MCF 10A (cell line): ENCODE data around the gene RSAD2. TPM values are rescaled to one million over a fixed set of nuclear protein-coding genes. Genes with fewer than 3 reads are reported as not detected.

Experiments
- BruUV-seq: library from RNA; stranded (reverse); fragments of 400-500 nt; replicated peaks from 2 replicates; lab custom pipeline; 2021; lab: Mats Ljungman, UMichigan
- CTCF ChIA-PET: fragments of 300-600 bp; sonication (Branson Sonifier 250); formaldehyde crosslinking; extraction: SDS; loops from one replicate; lab custom pipeline; 2021; ENCODE audit warnings: antibody characterized with exemption, inconsistent platforms; lab: Yijun Ruan, JAX
- POLR2A ChIA-PET: fragments of 300-600, 350-650 bp; sonication (Branson Sonifier 250); formaldehyde crosslinking; extraction: SDS; loops from one replicate; lab custom pipeline; 2020; ENCODE audit warnings: antibody characterized with exemption, inconsistent platforms; lab: Yijun Ruan, JAX
- DNase-seq: peaks from one replicate; pipeline ENCODE4 v3.0.0-alpha.2; 2018; ENCODE audit not compliant: unreplicated experiment
- H3K27ac Mint-ChIP-seq: one replicate; pipeline ENCODE4 v1.8.0; 2022; ENCODE audit warnings: mild to moderate bottlenecking, low read depth, mixed read lengths; ENCODE audit not compliant: unreplicated experiment
- H3K27me3 Mint-ChIP-seq: one replicate; pipeline ENCODE4 v1.8.0; 2022; ENCODE audit warnings: mixed read lengths; ENCODE audit not compliant: insufficient read depth, unreplicated experiment
- H3K36me3 Mint-ChIP-seq: one replicate; pipeline ENCODE4 v1.8.0; 2022; ENCODE audit warnings: mild to moderate bottlenecking, moderate library complexity, mixed read lengths; ENCODE audit not compliant: insufficient read depth, unreplicated experiment
- H3K4me1 Mint-ChIP-seq: one replicate; pipeline ENCODE4 v1.8.0; 2022; ENCODE audit warnings: mixed read lengths; ENCODE audit not compliant: insufficient read depth, unreplicated experiment
- H3K4me3 Mint-ChIP-seq: one replicate; pipeline ENCODE4 v1.8.0; 2022; ENCODE audit warnings: mild to moderate bottlenecking, moderate library complexity, mixed read lengths; ENCODE audit not compliant: unreplicated experiment
- H3K9me3 Mint-ChIP-seq: one replicate; pipeline ENCODE4 v1.8.0; 2022; ENCODE audit warnings: mixed read lengths; ENCODE audit not compliant: unreplicated experiment
- intact Hi-C: fragments of 100-400 bp; cut with micrococcal nuclease; formaldehyde crosslinking; loops from 2 replicates; pipeline ENCODE4 v1.14.1; 2022
- total RNA-seq: library from RNA; stranded (reverse); gene quantifications from 2 replicates; pipeline ENCODE4 v1.2.3, GENCODE V29; 2022
- TF ChIP-seq, protein P1 (sequence below): fragments of 200-600 bp; IDR thresholded peaks from one replicate; pipeline ENCODE4 v1.8.0; 2022; ENCODE audit warnings: antibody characterized with exemption, mild to moderate bottlenecking; ENCODE audit not compliant: unreplicated experiment

Gene RSAD2
- total RNA-seq, 1 experiment from 2014 or later = 0.09 TPM

DNA sequence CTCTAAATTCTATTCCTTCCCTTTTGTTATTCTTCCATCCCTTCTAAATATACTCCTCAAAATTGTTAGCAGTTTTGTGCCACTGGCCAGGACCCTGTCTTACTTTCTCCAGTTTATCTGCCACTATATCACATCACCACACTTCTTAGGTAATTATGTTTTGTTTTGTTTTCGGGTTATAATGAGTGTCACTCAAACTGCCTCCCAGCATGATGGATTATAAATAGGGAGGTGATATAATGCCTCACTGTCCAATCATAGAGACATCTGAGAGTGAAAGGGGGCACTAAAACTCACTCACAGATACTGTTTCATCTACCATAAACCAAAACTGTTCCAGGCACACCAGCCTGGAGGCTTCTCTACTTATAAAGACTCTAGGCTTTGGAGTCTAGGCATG lies 3.5 kb downstream of the RSAD2 start:
- H3K27me3 Mint-ChIP-seq = peaks cover 60% of the 10 kb centered on the region

DNA sequence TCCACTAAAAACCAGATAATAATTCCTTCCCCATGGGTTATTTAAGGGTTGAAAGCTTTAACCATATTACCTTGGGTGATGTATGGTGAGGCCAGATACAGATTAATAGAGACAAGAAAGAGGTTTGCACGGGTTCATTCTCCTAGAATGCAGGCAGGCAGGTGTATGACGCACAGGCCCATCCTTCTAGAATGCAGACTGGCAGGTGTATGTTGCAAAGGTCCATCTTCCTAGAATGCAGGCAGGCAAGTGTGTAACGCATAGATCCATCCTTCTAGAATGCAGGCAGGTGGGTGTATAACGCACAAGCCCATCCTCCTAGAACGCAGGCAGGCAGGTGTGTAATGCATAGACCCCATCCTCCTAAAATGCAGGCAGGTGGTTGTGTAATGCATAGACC lies 3.9 kb downstream of the RSAD2 start:
- no peaks in the 10 kb centered on the region for H3K4me1 Mint-ChIP-seq
- no TSS peak for BruUV-seq
- no peak for DNase-seq
- TF ChIP-seq, protein P1, sequence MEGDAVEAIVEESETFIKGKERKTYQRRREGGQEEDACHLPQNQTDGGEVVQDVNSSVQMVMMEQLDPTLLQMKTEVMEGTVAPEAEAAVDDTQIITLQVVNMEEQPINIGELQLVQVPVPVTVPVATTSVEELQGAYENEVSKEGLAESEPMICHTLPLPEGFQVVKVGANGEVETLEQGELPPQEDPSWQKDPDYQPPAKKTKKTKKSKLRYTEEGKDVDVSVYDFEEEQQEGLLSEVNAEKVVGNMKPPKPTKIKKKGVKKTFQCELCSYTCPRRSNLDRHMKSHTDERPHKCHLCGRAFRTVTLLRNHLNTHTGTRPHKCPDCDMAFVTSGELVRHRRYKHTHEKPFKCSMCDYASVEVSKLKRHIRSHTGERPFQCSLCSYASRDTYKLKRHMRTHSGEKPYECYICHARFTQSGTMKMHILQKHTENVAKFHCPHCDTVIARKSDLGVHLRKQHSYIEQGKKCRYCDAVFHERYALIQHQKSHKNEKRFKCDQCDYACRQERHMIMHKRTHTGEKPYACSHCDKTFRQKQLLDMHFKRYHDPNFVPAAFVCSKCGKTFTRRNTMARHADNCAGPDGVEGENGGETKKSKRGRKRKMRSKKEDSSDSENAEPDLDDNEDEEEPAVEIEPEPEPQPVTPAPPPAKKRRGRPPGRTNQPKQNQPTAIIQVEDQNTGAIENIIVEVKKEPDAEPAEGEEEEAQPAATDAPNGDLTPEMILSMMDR = no peak
- ChIA-PET POLR2A (no interaction called here), CTCF (no interaction called here)
- intact Hi-C loops = no loop called here
- no peak overlapping the region for H3K27ac Mint-ChIP-seq
- peaks cover 8% of the 10 kb centered on the region for H3K9me3 Mint-ChIP-seq
- no peak overlapping the region for H3K4me3 Mint-ChIP-seq
- peaks cover 60% of the 10 kb centered on the region for H3K27me3 Mint-ChIP-seq
- no peaks in the 10 kb centered on the region for H3K36me3 Mint-ChIP-seq

More for the DNA sequence above, 3.5 kb downstream of the RSAD2 start:
- ChIA-PET POLR2A (no interaction called here), CTCF (no interaction called here)
- intact Hi-C loops = no loop called here
- BruUV-seq = no TSS peak
- H3K36me3 Mint-ChIP-seq = no peaks in the 10 kb centered on the region
- peaks cover 8% of the 10 kb centered on the region for H3K9me3 Mint-ChIP-seq
- H3K4me1 Mint-ChIP-seq = no peaks in the 10 kb centered on the region
- no peak overlapping the region for H3K27ac Mint-ChIP-seq
- no peak overlapping the region for H3K4me3 Mint-ChIP-seq
- DNase-seq = no peak
- TF ChIP-seq, protein P1 = no peak

DNA sequence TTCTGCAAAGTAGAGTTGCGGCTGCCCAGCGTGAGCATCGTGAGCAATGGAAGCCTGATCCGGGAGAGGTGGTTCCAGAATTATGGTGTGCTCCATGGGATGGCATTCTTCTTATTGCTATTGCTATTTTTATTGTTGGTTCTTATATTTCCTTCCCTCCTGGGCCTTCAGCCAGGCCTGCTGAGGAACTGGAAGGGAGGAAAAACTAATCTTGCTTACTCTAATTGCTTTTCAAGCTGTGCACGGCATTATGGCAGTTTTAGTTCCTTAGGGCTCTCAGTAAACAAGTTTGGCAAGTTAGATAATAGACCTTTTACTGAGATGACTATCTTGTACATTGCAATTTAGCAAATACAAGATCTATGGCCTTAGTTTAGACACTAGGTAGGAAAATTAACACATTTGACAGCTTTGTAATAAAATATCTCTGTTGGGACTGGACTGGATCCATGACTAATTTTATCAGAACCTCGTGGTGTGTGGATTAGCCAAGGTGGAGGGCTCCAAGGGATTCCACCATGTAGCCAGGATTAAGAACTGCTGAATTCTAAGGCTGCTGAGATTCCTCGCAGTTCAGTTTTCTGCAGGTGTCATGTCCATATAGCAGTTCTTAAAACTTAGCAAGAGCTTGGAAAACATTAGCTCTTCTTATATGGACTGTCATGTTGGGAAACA lies 6.0 kb downstream of the RSAD2 start:
- no peak overlapping the region for H3K27ac Mint-ChIP-seq
- intact Hi-C loops = no loop called here
- H3K36me3 Mint-ChIP-seq = no peaks in the 10 kb centered on the region
- ChIA-PET POLR2A (no interaction called here), CTCF (interaction anchor here (0.6 to 1.6 kb wide), 2 partner anchors 17 to 157 kb away, joined by 3 read pairs; no protein-coding TSS in a partner anchor)
- peaks cover 50% of the 10 kb centered on the region for H3K27me3 Mint-ChIP-seq
- peaks cover 8% of the 10 kb centered on the region for H3K9me3 Mint-ChIP-seq
- H3K4me3 Mint-ChIP-seq = no peak overlapping the region
- TF ChIP-seq, protein P1 = no peak
- no peaks in the 10 kb centered on the region for H3K4me1 Mint-ChIP-seq
- DNase-seq = no peak
- BruUV-seq = no TSS peak

DNA sequence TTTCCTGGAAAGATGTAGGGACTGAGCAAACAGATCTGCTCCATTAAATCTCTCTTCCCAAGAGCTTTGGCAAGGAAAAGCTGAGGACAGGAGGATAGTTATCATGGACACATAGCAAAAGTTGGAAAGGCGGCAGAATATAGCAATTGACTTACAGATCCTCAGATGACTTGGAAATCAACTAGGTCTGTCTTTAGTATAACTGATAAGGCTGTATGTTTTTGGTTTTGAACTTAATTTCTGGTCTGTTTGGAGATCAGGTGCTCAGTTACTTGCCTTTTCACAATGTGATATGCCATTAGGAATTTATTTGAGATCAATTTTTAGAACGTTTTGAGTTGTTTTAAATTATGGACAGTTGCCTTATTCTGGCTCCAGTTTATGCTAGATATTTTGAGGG lies 8.0 kb downstream of the RSAD2 start:
- H3K36me3 Mint-ChIP-seq = no peaks in the 10 kb centered on the region
- intact Hi-C loops = no loop called here
- no peaks in the 10 kb centered on the region for H3K4me1 Mint-ChIP-seq
- no peak for DNase-seq
- H3K4me3 Mint-ChIP-seq = no peak overlapping the region
- peaks cover 49% of the 10 kb centered on the region for H3K27me3 Mint-ChIP-seq
- ChIA-PET POLR2A (no interaction called here), CTCF (interaction anchor here (0.6 to 1.2 kb wide), 2 partner anchors 159 to 199 kb away, joined by 3 to 4 read pairs; no protein-coding TSS in a partner anchor)
- TF ChIP-seq, protein P1 = no peak
- no peak overlapping the region for H3K27ac Mint-ChIP-seq
- H3K9me3 Mint-ChIP-seq = peaks cover 8% of the 10 kb centered on the region
- BruUV-seq = no TSS peak
